HG02571 (cell line): ENCODE results near the gene ELK1.
"Not testable (repeated sequence)": the region's sequence is repeated elsewhere in the genome, so short reads cannot be mapped to it uniquely, and the experiment has no call there.

Source experiments
- ATAC-seq: cut with Tn5 transposase; IDR thresholded peaks from one replicate; pipeline ENCODE4 v1.9.1; 2021; ENCODE audit warnings: mild to moderate bottlenecking, moderate library complexity; ENCODE audit not compliant: unreplicated experiment

The ELK1 gene, protein sequence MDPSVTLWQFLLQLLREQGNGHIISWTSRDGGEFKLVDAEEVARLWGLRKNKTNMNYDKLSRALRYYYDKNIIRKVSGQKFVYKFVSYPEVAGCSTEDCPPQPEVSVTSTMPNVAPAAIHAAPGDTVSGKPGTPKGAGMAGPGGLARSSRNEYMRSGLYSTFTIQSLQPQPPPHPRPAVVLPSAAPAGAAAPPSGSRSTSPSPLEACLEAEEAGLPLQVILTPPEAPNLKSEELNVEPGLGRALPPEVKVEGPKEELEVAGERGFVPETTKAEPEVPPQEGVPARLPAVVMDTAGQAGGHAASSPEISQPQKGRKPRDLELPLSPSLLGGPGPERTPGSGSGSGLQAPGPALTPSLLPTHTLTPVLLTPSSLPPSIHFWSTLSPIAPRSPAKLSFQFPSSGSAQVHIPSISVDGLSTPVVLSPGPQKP

GRCh38 chrX:47650164-47651042 lies at the start of gene ELK1:
ELK1 (minus strand) TSS chrX:47650563; CDS start chrX:47641441, 9,122 bp downstream.
- ATAC-seq = peak; percentile 84

DNA sequence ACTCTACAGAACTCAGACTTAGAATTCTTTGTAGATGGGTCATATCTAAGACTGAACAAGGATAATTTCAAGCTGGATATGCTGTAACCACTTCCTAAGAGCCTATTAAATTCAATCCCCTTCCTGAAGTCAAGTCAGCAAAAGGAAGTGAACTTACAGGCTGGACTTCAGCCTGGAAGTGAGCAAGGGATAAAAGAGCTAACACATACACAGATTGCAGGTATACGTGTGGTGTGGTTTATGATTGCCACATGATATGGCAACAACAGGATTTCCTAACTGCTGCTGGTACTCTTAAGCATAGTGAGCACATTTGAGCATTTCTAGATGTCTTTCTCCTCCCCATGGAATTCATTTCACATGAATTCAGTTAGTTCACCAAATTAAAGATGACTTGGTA lies 46.8 kb upstream of the ELK1 start:
- ATAC-seq = no peak

DNA sequence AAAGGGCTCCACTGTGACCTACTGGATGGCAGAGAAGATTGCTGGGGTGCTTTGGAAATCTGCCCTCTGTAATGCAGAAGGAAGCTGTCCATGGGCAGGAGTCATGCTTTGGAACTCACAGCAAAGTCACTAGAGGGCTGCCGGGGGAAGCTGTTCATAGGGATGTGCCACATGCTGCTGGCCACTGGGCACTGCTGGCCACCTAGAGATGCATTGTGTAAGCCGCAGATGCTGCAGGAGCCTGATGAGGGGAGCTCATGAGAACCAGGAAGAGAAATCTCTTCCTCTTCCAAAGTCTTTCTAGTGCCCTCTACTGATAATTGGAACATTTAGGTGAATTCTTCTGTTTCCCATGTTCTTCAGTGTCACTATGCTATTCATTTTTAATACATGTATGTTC lies 39.8 kb upstream of the ELK1 start:
- no peak for ATAC-seq

DNA sequence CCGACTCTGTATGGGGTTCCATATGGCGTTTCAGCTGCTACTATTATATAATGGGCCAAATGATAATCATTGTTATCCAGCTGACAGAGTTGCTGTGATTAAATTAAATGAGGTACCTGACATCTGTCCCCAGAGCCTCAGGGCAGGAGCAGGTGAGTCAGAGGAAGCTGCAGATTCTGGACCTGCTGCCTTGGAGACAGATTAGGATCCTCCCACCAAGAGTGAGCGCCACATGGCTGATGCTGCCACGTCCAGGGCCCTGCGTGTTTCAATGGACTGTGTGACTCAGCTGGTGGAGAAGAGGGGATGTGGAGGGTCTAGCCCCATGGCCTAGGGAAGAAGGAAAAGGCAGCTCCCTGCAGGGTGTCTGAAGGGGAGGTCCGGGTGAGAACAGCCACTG lies 36.9 kb upstream of the ELK1 start:
- no peak for ATAC-seq

- ATAC-seq = no peak
Observed at GRCh38 chrX:47683829-47684205, 33.5 kb upstream of the ELK1 start.

DNA sequence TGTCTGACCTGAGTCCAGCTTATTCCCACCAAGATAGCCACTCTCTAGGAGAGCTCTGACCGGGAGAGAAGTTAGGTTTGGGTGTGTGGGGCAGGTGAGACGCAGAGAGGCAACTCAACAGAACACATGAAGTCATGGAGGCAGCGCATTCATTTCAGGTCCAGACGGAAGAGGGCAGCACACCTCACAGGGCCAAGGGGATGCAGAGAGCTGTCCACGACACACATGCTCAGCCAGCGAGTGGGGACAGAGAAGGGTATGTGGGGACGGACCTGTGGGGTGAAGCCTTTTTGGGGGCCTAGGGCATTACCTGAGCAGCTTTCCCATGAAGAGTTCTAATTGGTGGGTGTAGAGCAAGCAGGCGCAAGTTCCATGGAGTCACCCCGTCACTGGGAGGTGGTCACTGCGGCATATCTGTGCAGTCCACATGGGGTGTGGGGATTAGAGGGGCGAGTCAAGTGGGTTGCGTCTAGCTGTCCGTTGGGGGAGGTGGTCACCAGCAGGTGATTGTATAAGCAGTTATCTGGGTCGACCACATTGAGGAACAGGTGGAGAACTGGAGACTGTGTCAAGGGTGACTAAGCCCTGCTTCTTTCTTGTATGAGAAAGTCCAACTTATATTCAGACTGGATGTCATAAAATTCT lies 32.9 kb upstream of the ELK1 start:
- no peak for ATAC-seq

DNA sequence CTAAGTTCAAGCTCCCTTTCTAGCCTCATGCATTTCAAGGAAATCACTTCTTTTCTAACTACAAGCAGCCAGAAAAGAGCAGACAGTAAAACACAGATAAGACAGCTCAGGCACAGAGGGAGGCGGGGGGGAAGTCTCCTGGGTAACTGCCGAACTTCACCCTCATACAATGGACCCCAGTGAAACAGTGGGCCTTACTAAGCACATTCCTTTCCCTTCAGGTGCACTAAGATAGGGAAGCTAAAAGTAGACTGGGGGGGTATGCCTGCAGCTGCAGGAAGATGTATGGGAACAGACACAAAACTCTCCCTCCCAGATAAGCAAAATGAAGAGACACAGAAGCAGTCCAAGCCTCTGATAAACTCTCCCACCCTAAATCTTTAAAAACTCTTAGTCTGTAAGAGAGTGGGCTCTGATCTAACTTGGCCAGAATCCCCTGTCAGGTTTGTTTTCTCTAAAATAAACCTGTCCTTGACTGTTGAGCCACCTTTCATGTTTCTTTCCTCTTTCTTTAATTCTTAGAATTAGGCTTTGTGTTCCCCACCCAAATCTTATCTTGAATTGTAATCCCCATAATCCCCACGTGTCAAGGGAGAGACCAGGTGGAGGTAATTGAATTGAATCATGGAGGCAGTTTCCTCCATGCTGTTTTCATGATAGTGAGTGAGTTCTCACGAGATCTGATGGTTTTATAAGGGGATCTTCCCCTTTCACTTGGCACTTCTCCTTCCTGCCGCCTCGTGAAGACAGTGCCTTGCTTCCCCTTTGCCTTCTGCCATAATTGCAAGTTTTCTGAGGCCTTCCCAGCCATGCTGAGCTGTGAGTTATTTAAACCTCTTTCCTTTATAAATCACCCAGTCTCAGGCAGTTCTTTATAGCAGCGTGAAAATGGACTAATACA lies 25.8 kb upstream of the ELK1 start:
- ATAC-seq = not testable (repeated sequence)

DNA sequence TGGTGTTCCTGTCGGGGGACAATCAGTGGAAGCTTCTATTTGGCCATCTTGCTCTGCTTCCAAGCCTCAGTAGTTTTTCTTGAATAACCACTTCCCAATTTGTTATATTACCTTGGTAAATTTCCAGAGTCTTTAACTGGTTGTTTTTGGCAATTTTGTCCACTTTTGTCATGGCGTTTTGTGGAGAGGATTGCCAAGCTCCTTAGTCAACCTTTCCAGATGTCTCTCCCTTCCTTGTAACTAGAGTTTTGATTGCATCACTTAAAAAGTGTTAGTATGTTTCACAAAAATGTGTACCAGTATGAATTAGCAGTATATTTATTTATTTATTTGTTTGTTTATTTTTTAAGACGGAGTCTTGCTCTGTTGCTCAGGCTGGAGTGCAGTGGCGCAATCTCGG lies 24.4 kb upstream of the ELK1 start:
- no peak for ATAC-seq

DNA sequence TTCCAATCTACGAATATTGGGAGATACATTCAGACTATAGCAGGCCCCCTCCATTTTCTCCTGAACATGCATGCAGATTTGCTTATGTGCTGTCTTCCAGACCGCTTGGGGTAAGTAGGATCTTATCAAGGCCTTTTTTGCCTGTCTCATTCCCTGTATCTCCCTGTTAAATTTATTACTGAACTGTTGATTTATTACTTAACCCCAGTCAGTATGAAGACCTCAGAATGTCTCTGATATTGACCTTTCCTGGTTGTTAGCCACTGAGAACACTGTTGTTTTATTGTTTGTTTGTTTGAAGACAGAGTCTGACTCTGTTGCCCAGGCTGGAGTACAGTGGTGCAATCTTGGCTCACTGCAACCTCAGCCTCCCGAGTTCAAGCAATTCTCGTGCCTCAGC lies 15.4 kb upstream of the ELK1 start:
- ATAC-seq = not testable (repeated sequence)

DNA sequence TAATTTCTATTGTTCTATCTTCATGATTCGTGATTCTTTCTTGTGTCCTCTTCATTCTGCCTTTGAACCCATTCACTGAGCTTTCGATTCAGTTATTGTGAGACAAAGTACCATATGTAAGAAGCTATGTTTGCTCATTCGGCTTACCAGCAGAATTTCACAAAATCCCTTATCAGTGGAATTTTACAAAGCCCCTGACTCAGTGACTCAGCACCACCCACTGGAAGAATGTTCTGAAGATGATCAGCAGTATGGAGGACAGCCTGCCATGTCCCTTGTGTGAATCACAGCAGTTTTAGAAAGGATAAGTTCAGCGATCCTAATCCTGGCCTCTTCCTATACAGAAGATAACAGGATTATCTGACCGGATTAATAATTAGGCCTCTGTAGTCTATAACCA lies 14.4 kb upstream of the ELK1 start:
- no peak for ATAC-seq

- no peak for ATAC-seq
Observed at GRCh38 chrX:47662144-47662657, 11.8 kb upstream of the ELK1 start.

DNA sequence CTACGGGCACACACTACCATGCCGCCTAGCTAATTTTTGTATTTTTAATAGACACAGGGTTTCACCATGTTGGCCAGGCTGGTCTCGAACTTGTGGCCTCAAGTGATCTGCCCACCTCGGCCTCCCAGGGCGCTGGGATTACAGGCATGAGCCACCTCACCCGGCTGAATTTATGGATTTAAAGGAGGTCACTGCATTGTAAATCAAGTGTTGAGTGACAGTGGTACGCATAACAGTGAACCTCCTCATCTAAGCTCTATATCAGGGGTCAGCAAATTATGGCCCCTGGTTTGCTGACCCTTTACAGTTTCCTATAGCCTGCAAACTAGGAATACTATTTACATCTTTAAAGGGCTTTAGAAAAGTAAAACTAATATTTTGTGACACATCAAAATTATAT lies 11.2 kb upstream of the ELK1 start:
- ATAC-seq = no peak

DNA sequence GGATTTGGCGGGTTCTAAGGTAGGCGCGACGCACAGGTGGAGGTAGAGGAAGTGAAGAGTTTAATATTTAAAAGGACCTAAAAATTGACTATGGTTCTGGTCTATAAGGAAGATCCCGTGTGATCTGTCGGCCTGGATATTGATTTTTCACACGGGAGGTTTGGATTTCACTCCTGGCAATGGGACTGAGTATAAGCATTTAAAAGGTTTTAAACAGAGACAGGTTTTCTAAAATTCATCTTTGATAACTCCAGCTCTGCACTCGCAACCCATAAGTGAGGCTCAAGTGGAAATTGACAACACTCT lies 9.0 kb upstream of the ELK1 start:
- no peak for ATAC-seq

- ATAC-seq = peak; percentile 70
Observed at GRCh38 chrX:47658684-47659420, 8.5 kb upstream of the ELK1 start, which contains the start of gene UXT. UXT (minus strand) TSS chrX:47659180; CDS start chrX:47658927, 253 bp downstream.

GRCh38 chrX:47658301-47658683 lies 7.9 kb upstream of the ELK1 start:
- no peak for ATAC-seq

DNA sequence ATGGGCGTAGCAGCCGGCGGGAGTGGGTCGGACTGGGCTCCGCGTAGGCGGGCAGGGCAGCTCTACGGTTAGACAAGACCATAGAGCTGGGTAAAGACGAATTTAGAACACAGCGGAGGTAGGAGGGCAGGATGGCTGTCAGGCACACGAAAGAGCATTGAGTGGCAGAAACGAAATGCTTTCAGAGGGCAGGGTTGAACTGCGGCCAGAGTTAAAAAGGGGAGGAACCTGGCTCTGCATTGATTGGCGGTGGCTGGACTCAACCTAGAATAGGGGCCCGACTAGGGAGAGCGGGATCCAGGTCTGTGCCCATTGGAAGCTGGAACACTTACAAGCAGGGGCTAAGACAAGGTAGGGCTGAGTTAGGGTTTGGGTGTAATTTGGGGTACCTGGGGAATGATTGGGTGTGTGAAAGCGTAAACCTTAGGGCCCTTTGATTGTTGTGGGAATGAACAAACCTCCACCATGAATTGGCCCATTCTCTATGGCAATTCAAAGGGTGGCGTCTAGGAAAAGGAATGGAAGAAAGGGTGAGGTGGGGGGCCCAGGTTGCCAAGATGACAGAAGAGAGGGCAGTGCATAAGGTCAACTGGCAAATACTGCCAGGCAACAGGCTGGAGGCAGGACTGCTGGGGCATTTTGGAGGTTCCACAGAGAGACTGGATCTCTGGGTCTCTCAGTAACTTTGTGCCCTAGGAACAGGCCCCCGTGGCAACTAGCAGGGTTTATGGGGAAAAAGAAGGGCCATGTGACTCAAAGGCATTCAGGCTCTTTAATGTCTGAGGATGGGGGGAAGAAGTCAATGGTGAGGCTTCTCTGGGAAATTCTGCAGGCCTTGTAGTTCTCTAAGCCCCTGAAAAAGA lies 911 bp upstream of the ELK1 start:
- no peak for ATAC-seq

- no peak for ATAC-seq
Observed at GRCh38 chrX:47649781-47650163, 591 bp downstream of the ELK1 start.

DNA sequence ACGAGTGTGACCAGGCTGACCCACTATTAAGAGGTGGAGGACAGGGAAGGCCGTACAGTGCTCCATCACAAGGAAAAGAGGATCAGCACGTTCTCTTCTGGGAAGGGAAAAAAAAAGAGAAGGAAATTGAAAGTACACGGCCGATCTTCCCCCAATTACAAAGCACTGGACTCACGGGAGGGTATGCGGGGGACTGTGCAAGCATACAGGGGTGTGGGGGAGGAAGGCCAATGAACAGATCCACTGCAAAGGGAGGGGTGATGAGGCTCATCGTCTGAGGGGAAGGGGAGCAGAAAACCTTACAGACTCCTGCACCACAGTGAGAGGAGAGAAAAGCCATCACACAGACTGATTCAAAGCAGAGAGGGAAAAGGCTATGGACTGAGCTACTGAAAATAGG lies 1.1 kb downstream of the ELK1 start:
- no peak for ATAC-seq

GRCh38 chrX:47648376-47648775 lies 2.0 kb downstream of the ELK1 start:
- ATAC-seq = no peak
